Stimulated activated CD4-positive, alpha-beta T cell treated with anti-CD3 and anti-CD28 coated beads, Interleukin-2, amount 100 ng/mL, for 48 hours (primary cell): ENCODE results near the gene LRRFIP1.
A peak's percentile ranks its signal among the peaks of the same experiment; 100 is the strongest.
"Not testable (repeated sequence)": the region's sequence is repeated elsewhere in the genome, so short reads cannot be mapped to it uniquely, and the experiment has no call there.

Experiments used
- DNase-seq, 2 donors: peaks; one replicate each; pipeline ENCODE4 v3.0.0-alpha.2; 2020

LRRFIP1 gene

DNA sequence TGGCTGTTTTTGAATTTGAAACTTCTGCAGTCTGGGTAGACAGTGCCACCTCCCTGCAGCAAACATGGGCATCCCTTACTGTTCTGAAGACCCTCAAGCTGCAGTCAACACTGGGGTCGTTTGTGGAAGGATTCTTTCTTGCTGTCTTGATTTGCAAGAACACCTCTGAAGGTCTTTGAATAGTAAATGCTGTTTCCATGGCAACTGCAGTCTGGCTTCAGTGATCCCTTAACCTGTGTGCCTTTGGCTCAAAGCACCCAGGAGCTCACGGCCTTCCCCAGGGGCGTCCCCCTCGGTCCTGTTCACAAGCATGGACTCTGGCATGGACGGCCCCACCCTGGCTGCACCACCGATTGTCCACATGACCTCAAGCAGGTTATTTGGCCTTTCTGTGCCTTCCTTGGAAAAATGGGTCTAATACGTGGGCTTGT, 38.3 kb downstream of the LRRFIP1 start:
- no peak for DNase-seq

DNA sequence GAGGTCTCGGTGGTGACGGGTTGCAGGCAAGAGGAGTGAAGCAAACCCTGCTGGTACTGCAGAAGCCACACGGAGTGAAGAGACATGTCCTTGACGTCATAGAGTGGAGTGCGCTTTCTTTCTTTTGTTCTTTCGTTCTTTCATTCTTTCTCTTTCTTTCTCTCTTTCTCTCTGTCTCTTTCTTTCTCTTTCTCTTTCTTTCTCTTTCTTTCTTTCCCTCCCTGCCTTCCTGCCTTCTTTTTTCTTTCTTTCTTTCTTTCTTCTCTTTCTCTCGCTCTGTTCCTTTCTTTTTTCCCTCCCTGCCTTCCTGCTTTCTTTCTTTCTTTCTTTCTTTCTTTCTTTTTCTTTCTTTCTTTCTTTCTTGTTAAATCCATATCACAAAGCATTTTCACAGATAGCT, 39.2 kb downstream of the LRRFIP1 start:
- no peak for DNase-seq

DNA sequence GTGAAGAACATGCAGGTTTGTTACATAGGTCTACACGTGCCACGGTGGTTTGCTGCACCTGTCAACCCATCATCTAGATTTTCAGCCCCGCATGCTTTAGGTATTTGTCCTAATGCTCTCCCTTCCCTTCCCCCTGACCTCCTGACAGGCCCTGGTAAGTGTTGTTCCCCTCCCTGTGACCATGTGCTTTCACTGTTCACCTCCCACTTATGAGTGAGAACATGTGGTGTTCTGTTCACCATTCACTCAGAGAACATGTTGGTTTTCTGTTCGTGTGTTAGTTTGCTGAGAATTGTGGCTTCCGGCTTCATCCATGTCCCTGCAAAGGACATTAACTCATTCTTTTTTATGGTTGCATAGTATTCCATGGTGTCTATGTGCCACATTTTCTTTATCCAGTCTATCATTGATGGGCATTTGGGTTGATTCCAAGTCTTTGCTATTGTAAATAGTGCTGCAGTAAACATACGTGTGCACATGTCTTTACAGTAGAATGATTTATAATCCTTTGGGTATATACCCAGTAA, 39.7 kb downstream of the LRRFIP1 start:
- DNase-seq: not testable (repeated sequence)

DNA sequence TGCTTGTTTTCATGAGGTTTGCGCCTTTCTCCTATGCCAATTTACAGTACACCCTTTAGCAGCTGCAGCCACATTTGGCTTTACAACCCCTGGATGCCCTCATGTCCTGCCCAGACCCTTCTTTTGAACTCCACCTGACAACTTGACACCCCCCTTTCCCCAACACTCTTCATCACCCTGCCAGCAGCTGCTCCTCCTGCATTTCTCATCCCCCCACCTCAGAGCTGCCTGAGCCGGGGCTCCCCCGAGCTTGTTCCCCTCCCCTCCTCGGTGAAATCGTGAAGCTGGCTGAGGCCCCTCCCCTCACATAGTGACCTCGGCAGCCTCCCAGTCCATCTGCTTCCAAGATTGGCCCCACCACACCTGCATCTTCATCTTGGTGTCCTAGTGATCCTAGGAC, 40.5 kb downstream of the LRRFIP1 start:
- DNase-seq: no peak

DNA sequence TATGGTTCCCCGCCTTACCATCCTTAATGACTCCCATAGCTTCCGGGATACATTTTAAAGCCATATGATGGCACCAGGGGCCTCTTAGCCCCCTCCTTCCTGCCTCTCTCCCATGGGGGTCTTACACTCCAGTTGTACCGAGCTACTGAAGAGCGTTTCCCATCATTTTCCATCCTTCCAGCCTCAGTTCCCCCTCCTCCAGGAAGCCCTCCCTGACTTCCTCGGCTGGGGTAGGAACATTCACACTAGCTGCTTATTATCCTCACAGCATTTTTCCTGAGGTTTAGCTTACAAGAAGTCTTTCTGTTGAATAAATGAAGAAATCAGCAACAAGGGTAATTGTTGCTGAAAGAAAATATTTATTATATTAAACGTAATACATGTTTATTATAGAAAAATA, 41.1 kb downstream of the LRRFIP1 start:
- no peak for DNase-seq

DNA sequence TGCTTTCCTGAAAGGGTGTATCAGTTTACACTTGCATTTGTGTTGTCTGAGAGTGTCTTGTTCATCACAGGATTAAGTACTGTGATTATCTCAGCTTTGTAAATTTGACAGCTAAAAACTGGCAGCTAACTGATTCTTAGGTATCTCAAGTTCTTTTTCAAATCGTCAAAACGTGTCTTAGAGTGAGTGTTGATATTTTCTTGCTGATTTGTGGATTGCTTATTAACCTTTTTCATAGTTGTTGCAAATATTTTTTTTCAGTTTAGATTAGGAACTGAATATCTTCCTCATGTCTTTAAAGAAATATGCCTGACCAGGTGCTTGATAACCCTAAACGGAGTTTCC, 41.9 kb downstream of the LRRFIP1 start:
- no peak for DNase-seq

DNA sequence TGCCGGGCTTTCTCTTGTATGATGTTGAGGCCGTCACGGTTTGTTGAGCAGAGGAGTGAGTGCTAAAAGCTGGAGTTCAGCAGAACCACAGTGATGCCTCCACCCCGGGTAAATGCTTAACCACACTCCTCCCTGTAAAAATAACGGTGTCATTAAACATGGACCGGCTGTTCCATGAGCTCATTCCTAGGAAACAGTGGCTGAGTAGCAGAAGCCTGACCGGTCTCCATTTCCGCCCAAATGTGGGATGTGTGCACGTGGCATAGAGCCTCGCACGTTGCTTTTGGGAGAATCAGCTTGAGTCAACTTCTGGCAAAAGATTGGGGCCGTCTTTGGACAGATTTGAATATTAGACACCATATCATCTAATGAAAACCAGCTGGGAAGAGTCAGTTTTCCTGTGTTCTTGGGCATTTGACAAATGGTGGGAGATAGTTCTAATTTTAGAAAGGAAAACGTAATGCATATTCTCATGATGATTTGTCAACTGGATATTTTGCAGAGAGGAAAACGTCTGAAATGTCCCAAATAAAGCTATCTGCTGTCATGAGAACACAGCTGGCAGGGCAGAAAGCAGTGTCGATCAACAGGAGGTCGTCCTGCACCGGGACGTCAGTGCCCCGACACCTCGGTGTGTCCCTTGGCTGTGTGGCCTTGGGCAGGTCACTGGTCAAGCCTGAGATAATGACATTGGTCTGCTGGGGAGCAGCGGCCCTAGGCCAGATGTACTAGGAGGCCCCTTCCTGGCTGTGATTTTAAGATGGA, 42.4 kb downstream of the LRRFIP1 start:
- DNase-seq: no peak

DNA sequence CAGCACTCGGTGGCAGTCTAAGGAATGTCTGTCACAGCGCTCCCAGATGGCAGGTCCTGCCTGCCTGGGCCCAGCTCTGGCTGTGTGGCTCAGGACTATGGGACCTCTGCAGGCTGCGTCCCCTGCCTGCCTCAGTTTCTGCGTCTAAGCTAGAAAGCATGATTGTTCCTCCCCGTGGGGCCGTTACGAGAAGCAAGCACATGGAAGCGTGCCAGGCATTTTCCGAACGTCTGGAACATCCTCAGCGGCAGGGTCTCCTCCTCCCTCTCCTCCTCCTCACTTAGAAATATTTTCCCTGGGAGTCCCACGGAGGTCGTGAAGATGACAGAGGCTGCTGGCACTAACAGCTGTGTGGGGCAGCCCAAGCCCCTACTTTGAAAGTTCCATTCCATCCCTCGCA, 43.3 kb downstream of the LRRFIP1 start:
- DNase-seq: no peak

DNA sequence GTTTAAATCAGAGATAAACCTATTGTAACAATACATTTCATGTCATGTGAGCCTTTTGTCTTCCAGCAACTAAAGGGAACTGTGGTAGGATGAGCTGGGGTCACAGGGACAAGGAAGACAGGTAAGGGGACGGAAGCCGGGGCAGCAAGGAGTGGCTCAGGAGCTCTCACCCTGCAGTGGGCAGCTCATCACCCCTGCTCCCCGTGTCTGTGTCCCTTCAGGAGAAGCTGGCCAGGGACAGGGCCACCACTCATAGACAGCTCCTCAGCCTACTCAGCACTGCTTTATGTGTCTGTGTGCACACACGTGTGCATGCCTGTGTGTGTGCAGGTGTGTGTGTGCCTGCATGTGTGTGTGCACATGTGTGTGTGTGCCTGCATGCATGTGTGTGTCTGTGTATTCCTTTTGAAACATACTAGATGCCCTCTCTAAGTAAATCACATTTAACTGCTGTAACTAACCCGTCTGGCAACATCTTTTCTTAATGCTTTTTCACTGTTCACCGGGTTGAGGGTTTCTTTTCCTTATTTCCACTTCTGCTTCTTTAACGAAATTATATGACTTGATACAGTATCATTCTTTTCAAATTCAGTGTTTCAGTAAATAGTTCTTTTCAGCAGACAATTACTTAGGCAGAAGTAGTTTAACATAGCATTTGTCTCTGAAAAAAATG, 44.2 kb downstream of the LRRFIP1 start:
- DNase-seq: no peak

DNA sequence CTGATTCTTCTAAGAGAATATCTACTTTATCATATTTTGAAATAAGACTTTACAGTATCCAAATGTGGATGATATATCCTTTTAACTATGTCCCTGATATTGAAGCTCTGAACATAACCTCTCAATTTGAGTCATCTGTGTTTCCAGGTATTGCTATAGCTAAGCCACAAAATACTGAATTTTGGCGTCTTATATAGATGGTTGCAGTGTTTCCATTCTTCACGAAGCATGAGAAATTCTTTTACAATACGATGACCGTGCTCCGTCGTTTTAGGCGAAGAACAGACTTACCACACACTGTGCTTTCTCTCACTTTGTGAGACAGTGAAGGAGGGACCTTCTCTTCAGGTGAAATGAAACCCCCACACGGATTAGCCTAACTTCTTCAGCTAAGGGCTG, 45.3 kb downstream of the LRRFIP1 start:
- no peak for DNase-seq

DNA sequence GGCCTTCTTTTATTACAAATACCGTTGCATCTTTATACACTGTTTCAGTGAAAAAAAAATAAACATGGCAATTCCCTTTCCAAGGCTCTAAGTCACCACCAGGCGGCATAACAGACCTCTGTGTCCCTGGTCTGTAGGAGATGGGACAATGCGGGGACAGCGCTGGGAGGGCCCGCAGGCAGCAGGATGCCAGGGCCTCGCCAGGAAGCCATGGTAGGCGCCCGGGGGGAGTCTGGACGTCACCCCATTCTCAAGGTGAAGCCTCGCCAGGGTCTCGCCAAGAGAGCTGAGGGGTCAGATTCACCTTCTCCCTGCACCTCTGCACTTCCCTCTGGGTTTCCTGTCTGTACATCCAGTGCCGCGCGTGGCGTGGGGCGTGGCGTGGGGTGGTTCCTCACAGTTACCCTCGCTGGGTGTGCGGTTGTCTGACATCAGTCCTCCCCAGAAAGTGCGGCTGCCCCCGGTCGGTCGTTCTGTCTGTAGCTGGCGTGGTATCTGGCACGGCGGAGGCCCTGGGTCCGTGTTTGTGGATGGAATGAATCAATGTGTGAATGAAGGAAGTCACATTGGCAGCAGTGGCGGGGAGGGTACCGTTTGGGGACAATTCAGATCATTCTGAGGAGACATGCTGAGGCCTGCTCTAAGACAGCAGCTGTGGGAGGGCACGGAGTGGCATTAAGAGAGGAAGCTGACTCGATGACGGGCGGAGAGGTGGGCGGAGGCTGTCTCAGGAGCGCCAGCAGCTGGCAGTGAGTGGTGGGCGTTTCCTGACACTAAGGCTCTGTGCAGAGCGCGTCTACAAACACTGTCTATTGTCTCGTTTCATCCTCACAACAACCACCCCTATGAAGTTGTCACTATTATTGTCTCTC, 46.0 kb downstream of the LRRFIP1 start:
- peak; percentile 73 to 74 for DNase-seq

DNA sequence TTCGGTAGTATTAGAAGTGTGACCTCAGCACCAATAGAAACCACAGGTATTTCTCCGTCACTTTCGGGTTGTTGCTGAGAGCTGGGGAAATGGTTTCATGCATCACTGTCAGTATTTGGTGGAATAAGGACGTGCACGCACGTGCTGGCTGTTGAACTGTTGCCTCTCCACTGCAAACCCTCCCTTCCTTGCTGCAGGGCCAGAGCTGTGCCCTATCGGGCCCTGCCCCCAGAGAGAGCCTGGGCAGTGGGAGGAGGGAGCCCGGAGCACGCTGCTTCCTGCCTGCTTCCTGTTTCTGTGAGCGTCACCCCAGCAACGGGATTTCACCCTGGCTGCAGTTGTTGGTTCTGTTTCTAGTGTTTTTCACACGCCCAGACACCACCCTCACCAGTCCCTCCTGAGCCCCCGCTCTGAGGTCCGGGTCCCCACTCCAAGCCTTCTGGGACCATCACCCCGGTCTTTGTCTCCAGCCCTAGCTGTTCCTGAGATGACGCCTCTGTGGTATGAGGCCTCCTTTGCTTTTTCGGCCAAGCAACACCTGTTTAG, 47.4 kb downstream of the LRRFIP1 start:
- DNase-seq: peak; percentile 43 to 55

DNA sequence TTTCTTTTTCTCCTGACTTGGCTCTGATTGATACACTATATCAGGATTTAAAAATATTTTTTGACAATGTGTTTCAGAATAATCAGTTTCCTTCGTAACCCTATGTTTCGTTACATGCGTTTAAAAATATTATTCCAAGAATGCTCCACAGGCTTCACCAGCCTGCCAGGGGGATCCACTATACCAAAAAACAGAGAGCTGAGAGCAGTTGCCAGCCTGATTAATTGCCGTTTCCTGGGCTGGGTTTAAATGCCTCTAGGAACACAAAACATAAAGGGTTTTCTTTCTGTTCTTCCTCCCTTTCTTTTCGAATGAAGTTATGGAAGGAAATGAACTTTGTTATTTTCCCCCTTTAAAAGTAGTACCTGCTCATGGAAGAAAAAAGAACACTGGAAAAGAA, 47.9 kb downstream of the LRRFIP1 start:
- DNase-seq: no peak

DNA sequence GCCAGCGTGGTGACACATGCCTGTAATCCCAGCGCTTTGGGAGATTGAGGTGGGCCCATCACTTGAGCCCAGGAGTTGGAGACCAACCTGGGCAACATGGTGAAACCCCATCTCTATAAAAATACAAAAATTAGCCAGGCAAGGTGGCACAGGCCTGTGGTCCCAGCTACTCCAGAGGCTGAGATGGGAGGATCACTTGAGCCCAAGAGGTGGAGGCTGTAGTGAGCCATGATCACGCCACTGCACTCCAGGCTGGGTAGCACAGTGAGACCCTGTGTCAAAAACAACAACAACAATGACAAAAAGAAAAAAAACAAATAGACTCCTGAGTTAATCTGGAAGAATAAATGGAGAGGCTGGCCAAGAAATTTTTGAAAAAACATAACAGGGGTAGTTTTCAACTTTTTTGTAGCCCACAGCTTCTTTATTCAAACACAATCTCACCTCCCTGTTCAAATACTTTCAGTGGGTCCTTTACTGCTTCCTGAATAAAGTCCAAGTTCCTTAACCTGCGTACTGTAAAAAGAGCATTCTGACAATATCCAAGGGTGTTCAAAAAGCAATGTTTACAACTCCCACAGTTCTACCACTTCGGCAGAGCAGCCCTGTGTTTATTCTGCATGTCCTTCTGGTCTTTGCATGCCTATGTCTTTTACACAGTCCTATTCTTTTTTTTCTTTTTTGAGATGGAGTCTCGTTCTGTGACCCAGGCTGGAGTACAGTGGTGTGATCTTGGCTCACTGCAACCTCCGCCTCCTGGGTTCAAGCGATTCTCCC, 53.5 kb downstream of the LRRFIP1 start:
- DNase-seq: no peak

DNA sequence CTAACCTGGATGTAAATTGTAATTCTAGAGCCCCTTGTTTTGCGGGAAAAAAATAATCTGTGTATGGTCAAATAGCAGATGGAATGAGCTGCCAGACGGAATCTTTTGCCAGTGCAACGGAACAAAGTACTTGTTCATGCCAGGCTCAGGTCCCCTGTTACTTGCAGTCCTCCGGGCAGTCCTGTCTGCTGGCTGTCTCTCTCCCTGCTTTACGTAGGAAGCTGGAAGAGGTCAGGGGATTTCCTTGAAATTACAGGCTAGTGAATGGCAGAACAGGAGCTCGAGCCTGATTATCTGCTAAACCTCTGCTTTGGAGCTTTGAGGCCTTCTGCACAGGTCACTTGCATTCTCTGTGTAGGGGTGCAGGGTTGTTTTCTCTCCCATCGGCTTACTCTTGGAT, 54.8 kb downstream of the LRRFIP1 start:
- DNase-seq: no peak

DNA sequence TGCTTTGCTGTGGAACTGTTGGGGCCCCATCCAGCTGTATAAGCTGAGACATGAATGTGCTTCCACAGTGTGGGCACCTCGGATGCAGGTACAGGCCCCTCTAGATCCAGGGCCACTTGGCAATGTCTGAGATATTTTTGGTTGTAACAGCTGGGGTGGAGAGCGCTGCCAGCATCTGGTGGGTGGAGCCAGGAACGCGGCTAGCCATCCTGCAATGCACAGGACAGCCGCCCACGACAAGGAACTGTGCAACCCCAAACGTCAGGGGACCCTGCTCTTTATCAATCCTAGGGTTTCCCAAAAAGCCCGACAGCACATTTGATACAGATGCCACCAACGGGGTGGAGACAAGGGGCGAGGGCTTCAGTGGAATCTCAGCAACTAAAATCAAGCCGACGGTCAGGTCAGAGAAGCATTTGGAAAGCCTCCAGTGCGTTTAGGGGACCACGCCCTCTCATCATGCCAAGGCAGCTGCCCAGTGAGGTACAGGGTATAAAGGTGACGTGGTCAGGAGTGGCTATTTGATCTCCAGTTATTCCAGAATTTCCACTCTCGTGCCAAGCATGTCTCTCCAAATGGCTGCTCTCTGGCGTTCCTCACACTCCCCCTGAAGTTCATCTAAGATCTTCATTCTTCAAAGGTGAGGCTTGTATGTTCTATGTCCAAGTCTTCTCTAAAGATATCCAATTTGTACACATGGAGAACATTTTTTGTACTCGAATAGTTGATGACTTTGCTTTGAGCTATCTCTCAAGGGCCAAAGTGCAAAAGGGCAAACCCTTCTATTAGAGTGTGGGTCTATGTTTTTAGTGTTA, 55.7 kb downstream of the LRRFIP1 start:
- DNase-seq: no peak

DNA sequence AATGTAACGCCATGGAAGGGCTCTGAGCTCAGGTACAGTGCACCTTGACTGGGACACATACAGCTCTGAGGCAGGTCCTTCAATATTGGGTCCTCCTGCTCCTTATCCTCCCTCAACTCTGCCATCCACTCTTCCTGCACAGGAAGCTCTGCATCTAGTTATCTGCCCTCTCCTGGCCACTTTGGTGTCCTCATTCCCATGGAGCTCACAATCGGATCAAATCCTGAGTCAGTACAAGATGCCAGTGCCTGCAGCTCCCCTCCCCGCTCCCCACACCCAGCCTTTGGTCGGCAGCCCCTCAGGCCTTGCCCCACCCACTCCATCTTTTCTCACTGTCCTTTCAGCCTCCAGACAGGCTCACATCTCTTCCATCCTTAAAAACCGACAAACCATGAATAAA, 58.0 kb downstream of the LRRFIP1 start:
- no peak for DNase-seq

DNA sequence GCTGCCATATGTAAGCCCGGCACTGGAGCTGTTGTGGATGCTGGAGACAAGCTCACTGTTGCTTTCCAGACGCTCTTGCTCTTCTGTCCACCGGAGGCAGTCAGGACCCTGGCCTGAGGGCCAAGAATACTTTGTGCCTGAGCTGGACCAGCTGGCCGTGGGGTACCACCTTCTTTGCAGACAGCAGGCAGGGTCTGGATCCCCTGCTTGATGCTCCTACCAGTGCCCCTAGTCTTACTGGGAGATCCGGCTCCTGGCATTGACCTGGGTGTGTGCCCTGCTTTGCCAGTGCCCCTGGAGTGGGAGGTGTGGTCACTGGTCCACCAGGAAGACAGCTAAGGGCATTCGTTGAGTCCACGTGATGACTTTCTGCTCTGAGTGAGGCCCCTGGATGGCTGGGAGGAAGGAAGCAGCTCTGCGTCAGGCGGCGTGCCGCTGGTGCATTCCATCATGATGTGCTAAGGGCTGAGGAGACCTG, 59.3 kb downstream of the LRRFIP1 start:
- DNase-seq: no peak

DNA sequence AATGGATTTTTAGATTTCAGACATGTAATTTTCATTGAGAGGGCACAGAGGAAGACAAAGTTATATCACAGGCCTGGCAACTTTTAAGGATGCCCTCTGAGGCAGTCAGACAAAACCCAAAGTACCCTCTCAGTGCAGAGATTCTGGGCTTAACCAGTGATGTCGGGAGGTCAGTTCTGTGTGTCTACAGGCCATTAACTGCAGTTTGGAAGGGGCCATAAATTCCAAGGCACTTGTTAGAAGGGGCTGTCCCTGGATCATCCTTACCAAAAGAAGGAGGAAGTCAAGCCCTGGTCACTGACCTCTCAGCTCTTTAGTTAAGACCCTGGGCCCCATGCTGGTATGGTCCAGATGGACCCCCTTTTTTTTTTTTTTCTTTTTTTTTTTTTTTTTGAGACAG, 60.7 kb downstream of the LRRFIP1 start:
- no peak for DNase-seq

DNA sequence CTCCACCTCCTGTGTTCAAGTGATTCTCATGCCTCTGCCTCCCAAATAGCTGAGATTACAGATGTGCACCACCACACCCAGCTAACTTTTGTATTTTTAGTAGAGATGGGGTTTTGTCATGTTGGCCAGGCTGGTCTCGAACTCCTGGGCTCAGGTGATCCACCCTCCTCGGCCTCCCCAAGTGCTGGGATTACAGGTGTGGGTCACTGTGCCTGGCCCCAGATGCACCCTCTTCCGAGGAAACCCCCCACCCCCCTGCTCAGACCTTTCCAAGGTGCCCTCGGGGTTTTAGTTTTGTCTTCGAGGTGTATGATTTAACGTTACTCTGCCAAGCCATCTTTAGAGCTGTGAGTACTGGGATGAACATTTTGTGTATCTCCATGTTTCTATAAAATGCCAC, 61.2 kb downstream of the LRRFIP1 start:
- DNase-seq: not testable (repeated sequence)
